Measurements from ENCODE around the gene CEP97. TPM values are rescaled to one million over a fixed set of nuclear protein-coding genes. Genes with fewer than 3 reads are reported as not detected.
"Not testable (repeated sequence)": the region's sequence is repeated elsewhere in the genome, so short reads cannot be mapped to it uniquely, and the experiment has no call there.

Gene CEP97
- total RNA-seq, 1 donor from 2014 or later: 6.2 TPM

GRCh38 chr3:101702726-101703125 lies 21.7 kb upstream of the CEP97 start:
- DNase-seq (ENCODE audit: low spot score): no peak

- DNase-seq (ENCODE audit: low spot score): no peak
Observed at GRCh38 chr3:101703169-101703568, 21.2 kb upstream of the CEP97 start.

GRCh38 chr3:101704639-101705038 lies 19.8 kb upstream of the CEP97 start:
- DNase-seq (ENCODE audit: low spot score): not testable (repeated sequence)

GRCh38 chr3:101709126-101709525 lies 15.3 kb upstream of the CEP97 start:
- no peak for DNase-seq (ENCODE audit: low spot score)

GRCh38 chr3:101718455-101718854 lies 6.0 kb upstream of the CEP97 start:
- DNase-seq (ENCODE audit: low spot score): no peak

GRCh38 chr3:101719604-101720185 lies 4.7 kb upstream of the CEP97 start:
- DNase-seq (ENCODE audit: low spot score): no peak

GRCh38 chr3:101720851-101721840 lies 3.3 kb upstream of the CEP97 start:
- no peak for DNase-seq (ENCODE audit: low spot score)

- DNase-seq (ENCODE audit: low spot score): no peak
Observed at GRCh38 chr3:101722394-101723173, 1.8 kb upstream of the CEP97 start.

GRCh38 chr3:101725194-101725889 lies 928 bp downstream of the CEP97 start:
- DNase-seq (ENCODE audit: low spot score): no peak

GRCh38 chr3:101725890-101726275 lies 1.5 kb downstream of the CEP97 start:
- no peak for DNase-seq (ENCODE audit: low spot score)

GRCh38 chr3:101729586-101729985 lies 5.2 kb downstream of the CEP97 start:
- no peak for DNase-seq (ENCODE audit: low spot score)

- no peak for DNase-seq (ENCODE audit: low spot score)
Observed at GRCh38 chr3:101730839-101731238, 6.4 kb downstream of the CEP97 start.

GRCh38 chr3:101732240-101732641 lies 7.8 kb downstream of the CEP97 start:
- DNase-seq (ENCODE audit: low spot score): no peak

- no peak for DNase-seq (ENCODE audit: low spot score)
Observed at GRCh38 chr3:101735833-101736232, 11.4 kb downstream of the CEP97 start.

- DNase-seq (ENCODE audit: low spot score): not testable (repeated sequence)
Observed at GRCh38 chr3:101741914-101742313, 17.5 kb downstream of the CEP97 start.

- DNase-seq (ENCODE audit: low spot score): no peak
Observed at GRCh38 chr3:101744811-101745210, 20.4 kb downstream of the CEP97 start.

GRCh38 chr3:101745934-101746333 lies 21.5 kb downstream of the CEP97 start:
- DNase-seq (ENCODE audit: low spot score): not testable (repeated sequence)

GRCh38 chr3:101753386-101754113 lies 29.1 kb downstream of the CEP97 start:
- not testable (repeated sequence) for DNase-seq (ENCODE audit: low spot score)

- no peak for DNase-seq (ENCODE audit: low spot score)
Observed at GRCh38 chr3:101758224-101758623, 33.8 kb downstream of the CEP97 start.

GRCh38 chr3:101762041-101762646 lies 37.7 kb downstream of the CEP97 start:
- no peak for DNase-seq (ENCODE audit: low spot score)
